GM10266 (cell line): ENCODE results near the gene MAN1A1.

Experiments used
- DNase-seq: peaks from one replicate; pipeline ENCODE4 v3.0.0; 2012; ENCODE audit errors: extremely low spot score
- CTCF ChIP-seq: IDR thresholded peaks from 2 replicates; pipeline ENCODE4 v1.5.1; 2012; ENCODE audit warnings: mild to moderate bottlenecking, low read depth; ENCODE audit not compliant: control insufficient read depth, insufficient read depth; ENCODE audit errors: missing control alignments

The MAN1A1 gene

GRCh38 chr6:119200512-119201175, 148.9 kb downstream of the MAN1A1 start:
- DNase-seq = no peak
- TF ChIP-seq CTCF = no peak

- TF ChIP-seq CTCF = no peak
- no peak for DNase-seq
These were observed 152.3 kb downstream of the MAN1A1 start for GRCh38 chr6:119197271-119197670.

- TF ChIP-seq CTCF = no peak
- DNase-seq = no peak
These were observed 152.8 kb downstream of the MAN1A1 start for GRCh38 chr6:119196715-119197114.

- DNase-seq = no peak
- no peak for TF ChIP-seq CTCF
These were observed 153.7 kb downstream of the MAN1A1 start for GRCh38 chr6:119195848-119196247.

- TF ChIP-seq CTCF = no peak
- DNase-seq = no peak
These were observed 154.4 kb downstream of the MAN1A1 start for GRCh38 chr6:119195204-119195603.

GRCh38 chr6:119193707-119194106, 155.9 kb downstream of the MAN1A1 start:
- no peak for DNase-seq
- no peak for TF ChIP-seq CTCF

- no peak for DNase-seq
- no peak for TF ChIP-seq CTCF
These were observed 157.4 kb downstream of the MAN1A1 start for GRCh38 chr6:119192200-119192599.
